GM18508 (cell line): Measurements from ENCODE around the gene IGHMBP2.
"Not testable (repeated sequence)": the region's sequence is repeated elsewhere in the genome, so short reads cannot be mapped to it uniquely, and the experiment has no call there.

Experiments used
- ATAC-seq: cut with Tn5 transposase; IDR thresholded peaks from one replicate; pipeline ENCODE4 v1.9.1; 2021; ENCODE audit warnings: moderate number of reproducible peaks; ENCODE audit not compliant: insufficient read depth, unreplicated experiment

Gene IGHMBP2

GRCh38 chr11:68959465-68960293 lies 56.0 kb downstream of the IGHMBP2 start:
- ATAC-seq: no peak

- ATAC-seq: no peak
Measured at GRCh38 chr11:68960294-68961071, 56.8 kb downstream of the IGHMBP2 start.

- ATAC-seq: no peak
Measured at GRCh38 chr11:68961245-68961644, 57.6 kb downstream of the IGHMBP2 start.

- ATAC-seq: no peak
Measured at GRCh38 chr11:68962527-68963250, 59.0 kb downstream of the IGHMBP2 start.

- no peak for ATAC-seq
Measured at GRCh38 chr11:68963779-68964178, 60.1 kb downstream of the IGHMBP2 start.

- ATAC-seq: no peak
Measured at GRCh38 chr11:68965901-68966853, 62.5 kb downstream of the IGHMBP2 start.

- ATAC-seq: no peak
Measured at GRCh38 chr11:68966894-68967780, 63.4 kb downstream of the IGHMBP2 start.

- ATAC-seq: no peak
Measured at GRCh38 chr11:68968306-68969250, 64.9 kb downstream of the IGHMBP2 start.

- ATAC-seq: no peak
Measured at GRCh38 chr11:68969386-68969785, 65.7 kb downstream of the IGHMBP2 start.

- no peak for ATAC-seq
Measured at GRCh38 chr11:68970921-68971636, 67.4 kb downstream of the IGHMBP2 start.

GRCh38 chr11:68973219-68973618 lies 69.5 kb downstream of the IGHMBP2 start:
- ATAC-seq: no peak

GRCh38 chr11:68973706-68974105 lies 70.0 kb downstream of the IGHMBP2 start:
- not testable (repeated sequence) for ATAC-seq

- no peak for ATAC-seq
Measured at GRCh38 chr11:68974421-68975194, 70.9 kb downstream of the IGHMBP2 start.

GRCh38 chr11:68976095-68976494 lies 72.4 kb downstream of the IGHMBP2 start:
- no peak for ATAC-seq

- no peak for ATAC-seq
Measured at GRCh38 chr11:68976563-68976962, 72.9 kb downstream of the IGHMBP2 start.
